Measurements from ENCODE around the gene TMEM184A.

The TMEM184A gene

GRCh38 chr7:1567049-1567771, 11.2 kb upstream of the TMEM184A start:
- DNase-seq: no peak

GRCh38 chr7:1566687-1567048, 10.7 kb upstream of the TMEM184A start:
- no peak for DNase-seq

DNA sequence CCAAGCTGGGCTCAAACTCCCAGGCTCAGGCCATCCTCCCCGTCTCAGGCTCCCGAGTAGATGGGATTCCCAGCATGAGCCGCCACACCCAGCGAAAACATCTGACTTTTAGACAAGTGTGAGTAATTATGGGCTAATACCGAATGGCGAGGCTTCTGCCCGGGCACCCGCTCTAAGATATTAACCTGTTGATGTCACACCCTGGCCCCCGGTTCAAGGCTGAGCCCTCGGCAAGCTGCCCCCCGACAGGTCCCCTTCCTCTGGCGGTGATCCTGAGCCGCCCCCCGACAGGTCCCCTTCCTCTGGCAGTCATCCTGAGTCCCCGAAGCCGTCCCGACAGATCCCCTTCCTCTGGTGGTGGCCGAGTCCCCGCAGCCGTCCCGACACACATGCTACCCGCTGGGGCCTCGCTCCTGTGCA, 8.6 kb upstream of the TMEM184A start:
- DNase-seq: no peak

DNA sequence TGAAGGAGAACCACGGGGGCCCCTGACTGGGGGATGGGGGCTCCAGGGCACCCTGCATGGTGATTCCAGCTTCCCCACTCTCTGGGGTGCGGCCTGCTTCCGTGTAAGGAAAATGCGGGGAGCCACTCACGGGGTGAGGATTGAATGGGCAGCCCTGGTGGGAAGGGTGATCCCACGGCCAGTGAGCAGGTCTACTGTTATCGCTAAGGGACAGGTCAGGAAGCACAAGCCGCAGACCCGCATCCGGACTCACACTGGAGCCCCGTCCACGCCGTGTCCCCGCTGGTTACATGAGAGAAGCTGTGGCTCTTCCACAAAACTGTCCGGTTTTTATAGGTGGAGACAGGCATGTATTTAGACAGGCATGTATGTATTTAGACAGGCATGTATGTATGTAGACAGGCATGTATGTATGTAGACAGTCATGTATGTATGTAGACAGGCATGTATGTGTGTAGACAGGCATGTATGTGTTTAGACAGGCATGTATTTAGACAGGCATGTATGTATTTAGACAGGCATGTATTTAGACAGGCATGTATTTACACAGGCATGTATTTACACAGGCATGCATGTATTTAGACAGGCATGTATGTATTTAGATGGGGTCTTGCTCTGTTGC, 8.1 kb upstream of the TMEM184A start:
- no peak for DNase-seq

DNA sequence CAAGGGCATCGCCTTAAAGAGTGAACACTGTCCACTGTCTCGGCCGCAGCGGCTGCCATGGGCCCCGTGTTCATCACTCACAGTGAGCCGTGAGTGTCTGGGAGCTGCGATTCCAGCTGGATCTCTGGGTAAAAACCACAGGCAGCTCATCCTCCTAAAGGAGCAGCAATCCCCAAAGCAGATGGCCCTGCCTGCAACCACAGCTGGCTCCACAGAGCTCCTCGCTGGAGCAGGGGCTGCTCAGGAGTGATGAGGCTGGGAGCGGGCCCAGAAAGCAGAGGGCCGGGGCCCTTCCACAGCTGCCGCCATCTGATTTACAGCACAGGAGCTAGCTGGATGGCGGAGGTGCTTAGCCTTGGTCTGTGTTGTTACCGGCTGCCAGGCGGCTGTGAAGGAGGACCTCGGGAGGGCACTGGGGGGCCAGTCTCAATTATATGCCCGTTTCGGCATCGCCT, 6.6 kb upstream of the TMEM184A start:
- DNase-seq: no peak

DNA sequence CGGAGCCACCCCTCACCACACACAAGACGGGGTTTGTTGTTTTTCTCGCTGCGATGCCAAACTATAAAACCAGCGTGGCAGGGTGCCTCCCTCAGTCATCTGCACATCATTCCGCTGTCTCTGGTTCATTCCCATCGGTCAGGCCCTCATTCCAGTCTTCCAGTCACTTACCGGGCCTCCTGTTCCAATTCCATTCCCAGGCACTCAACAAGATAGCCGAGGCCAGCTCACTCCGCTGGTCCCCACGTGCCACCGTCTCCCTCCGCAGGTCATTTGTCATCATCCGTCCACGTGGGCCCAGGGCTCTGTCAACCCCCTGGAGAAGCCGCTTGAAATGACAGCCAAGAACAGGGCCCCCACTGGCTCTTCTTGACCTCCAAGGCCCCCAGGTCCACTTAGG, 6.1 kb upstream of the TMEM184A start:
- DNase-seq: no peak

- no peak for DNase-seq
Observed at GRCh38 chr7:1561036-1561940, 5.3 kb upstream of the TMEM184A start.

GRCh38 chr7:1560620-1561031, 4.6 kb upstream of the TMEM184A start:
- DNase-seq: no peak

DNA sequence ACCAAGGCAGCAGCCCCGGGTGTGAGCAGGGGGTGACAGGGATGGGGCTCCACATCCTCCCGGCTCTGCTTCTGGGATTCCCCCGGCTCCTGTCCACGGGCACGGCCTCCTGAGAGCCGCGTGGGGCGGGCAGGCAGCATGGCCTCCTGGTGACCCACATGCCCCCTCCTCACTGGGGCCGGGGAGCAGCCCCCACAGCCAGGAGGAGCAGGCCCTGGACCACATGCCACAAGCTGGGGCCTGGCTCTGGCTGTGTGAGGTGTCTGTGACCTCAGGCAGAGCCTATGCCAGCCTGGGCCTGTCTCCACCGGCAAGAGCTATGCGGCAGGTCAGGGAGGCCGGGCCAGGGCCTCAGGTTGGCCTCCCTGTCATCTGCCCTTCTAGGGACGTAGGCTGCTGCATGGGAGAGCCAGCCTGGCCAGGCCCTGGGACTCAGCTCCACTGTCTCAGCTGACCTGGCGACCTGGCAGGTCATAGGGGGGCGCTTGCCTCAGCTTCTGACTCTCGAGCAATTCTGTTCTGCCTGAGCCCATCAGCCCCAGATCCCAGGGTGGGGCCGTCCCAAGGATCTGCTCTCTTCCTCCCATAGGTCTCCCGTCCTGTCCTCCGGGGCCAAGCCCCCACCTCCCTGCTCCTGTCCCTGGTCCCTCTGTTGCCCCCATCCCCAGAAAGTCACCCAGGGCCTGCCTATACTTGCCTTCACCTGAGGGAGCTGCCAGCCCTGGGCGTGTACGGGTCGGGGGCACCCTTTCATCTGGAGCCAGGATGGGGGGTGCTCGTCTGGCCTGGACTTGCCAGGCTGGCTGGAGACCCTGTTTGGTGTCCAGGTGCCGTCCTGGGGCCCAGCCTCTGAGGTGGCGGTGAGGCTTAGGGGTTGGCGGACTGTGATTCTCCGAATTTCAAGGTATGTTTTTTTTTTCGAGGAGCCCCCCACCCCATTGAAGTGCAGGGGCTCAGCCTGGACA, 3.9 kb upstream of the TMEM184A start:
- no peak for DNase-seq

- DNase-seq: no peak
Observed at GRCh38 chr7:1558841-1559625, 3.0 kb upstream of the TMEM184A start.

DNA sequence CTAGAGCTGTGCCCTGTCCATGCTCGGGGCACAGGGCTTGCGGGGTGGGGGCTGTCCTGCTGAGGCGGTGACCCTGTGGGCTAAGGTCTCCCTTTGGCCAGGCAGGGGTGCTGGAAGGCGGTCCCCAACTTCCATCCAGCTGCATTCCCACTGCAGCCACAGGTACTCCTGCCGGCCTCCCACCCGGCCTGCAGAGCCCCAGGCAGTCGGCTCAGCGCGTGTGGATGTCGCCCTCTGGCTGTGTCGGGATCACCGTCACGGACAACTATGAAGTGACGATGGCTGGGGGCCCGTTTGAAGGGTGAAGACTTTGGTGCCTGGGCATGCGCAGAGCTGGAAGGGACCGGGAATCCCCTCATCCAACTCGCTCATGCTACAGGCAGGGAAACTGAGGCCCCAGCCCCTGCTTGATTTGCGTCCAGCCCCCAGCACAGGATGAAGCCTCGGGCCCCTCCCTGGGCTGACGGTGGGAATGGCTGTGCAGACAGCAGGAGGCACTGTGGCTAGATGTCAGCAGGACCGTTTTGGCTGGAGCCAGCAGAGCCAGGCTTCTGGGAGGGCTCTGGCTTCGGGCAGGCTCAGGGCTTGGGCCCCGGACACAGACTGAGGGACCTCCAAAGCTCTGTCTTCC, 2.3 kb upstream of the TMEM184A start:
- DNase-seq: no peak

GRCh38 chr7:1557771-1558170, 1.8 kb upstream of the TMEM184A start:
- no peak for DNase-seq

DNA sequence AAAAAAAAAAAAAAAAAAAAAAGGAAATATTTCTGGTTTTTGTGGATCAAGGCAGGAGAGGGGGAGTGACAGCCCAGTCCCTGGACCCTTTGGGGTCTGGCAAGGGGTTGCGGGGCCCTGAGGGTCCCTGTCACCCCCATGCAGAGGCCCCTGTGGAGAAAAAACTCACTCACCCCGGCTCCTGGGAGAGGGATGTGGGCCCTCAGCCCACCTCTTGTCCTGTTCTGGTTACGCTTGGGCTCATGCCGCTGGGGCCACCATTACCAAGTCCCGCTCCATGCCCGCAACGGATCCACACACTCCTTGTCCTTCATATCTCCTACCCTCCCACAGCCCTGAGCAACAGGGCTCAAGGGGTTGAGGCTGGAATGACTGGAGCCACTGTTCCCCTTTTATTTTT, 1.0 kb upstream of the TMEM184A start:
- no peak for DNase-seq

- no peak for DNase-seq
Observed at GRCh38 chr7:1555046-1555812, 776 bp downstream of the TMEM184A start.

- no peak for DNase-seq
Observed at GRCh38 chr7:1554333-1555045, 1.5 kb downstream of the TMEM184A start.

- no peak for DNase-seq
Observed at GRCh38 chr7:1553512-1554210, 2.3 kb downstream of the TMEM184A start.

GRCh38 chr7:1552200-1552599, 3.8 kb downstream of the TMEM184A start:
- DNase-seq: no peak

DNA sequence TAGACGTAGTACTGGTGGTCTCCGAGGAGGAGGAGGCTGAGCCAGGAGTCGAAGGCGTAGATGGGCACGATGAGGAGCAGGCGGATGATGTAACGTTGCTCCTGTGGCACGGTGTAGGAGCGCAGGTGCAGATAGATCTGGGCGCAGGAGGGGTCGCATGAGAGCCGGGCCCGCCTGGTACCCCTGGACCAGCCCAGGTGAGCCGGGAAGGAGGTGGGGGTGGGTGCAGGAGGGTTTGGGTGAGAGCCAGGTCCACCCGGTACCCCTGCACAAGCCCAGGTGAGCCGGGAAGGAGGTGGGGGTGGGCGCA, 5.2 kb downstream of the TMEM184A start:
- DNase-seq: no peak

Measured in activated effector memory CD4-positive, alpha-beta T cell treated with anti-CD3 and anti-CD28 coated beads, Interleukin-2, amount 50 U/mL, for 16 hours (primary cell).